Activated naive CD8-positive, alpha-beta T cell treated with anti-CD3 and anti-CD28 coated beads for 36 hours (primary cell): Measurements from ENCODE around the gene SLC2A4RG. TPM values are rescaled to one million over a fixed set of nuclear protein-coding genes. Genes with fewer than 3 reads are reported as not detected.

Source experiments
- DNase-seq: peaks from one replicate; pipeline ENCODE4 v3.0.0; 2021
- H3K27ac Mint-ChIP-seq: one replicate; pipeline ENCODE4 v1.8.0; 2022; ENCODE audit warnings: mild to moderate bottlenecking, moderate library complexity, mixed read lengths
- H3K27me3 Mint-ChIP-seq: one replicate; pipeline ENCODE4 v1.8.0; 2022; ENCODE audit warnings: mild to moderate bottlenecking, mixed read lengths
- H3K36me3 Mint-ChIP-seq: one replicate; pipeline ENCODE4 v1.8.0; 2021; ENCODE audit warnings: mild to moderate bottlenecking, mixed read lengths
- H3K4me1 Mint-ChIP-seq: one replicate; pipeline ENCODE4 v1.8.0; 2021; ENCODE audit warnings: mixed read lengths
- H3K4me3 Mint-ChIP-seq: one replicate; pipeline ENCODE4 v1.8.0; 2022; ENCODE audit warnings: mild to moderate bottlenecking, moderate library complexity, mixed read lengths
- H3K9me3 Mint-ChIP-seq: one replicate; pipeline ENCODE4 v1.8.0; 2022; ENCODE audit warnings: mixed read lengths
- total RNA-seq, 2 experiments: library from RNA; stranded (reverse); gene quantifications; one replicate each; pipeline ENCODE4 v1.2.3, GENCODE V29; 2021

The SLC2A4RG gene
- total RNA-seq, 2 experiments from 2014 or later: 25.7 to 29.3 TPM

DNA sequence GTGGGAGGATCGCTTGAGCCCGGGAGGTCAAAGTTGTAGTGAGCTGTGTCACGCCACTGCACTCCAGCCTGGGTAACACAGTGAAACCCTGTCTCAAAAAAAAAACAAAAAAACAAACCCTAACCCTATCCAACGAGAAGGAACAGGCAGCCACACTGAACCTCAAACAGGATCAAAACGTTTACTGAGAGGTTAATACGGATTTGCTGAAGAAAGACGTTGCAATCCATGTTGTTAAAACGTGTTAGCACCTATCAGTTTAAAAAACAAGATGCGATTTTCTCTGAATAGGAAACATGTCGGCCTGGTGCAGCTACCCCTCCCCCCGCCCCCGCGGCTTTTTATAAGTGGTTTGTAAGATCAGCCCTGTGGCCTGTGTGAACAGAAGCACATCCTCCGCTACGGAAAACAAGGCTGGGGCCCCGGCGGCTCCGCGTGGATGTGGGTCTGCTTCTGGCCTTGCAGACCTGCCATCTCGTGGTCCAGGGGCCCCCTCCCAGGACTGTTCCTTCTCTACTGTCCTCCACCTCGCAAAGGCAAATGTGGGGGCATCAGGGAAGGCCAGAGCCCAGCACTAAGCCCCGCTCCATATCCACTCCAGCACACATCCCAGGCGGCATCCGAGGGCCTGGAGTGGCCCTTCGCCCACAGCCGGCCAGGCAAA, 11.4 kb downstream of the SLC2A4RG start:
- Mint-ChIP-seq H3K4me1 (peaks cover 14% of the 10 kb centered on the region), H3K4me3 (peak overlapping the region; percentile 56), H3K9me3 (no peaks in the 10 kb centered on the region), H3K27ac (peak overlapping the region; percentile 84), H3K36me3 (no peaks in the 10 kb centered on the region), H3K27me3 (no peaks in the 10 kb centered on the region)
- peak; percentile 56 for DNase-seq

GRCh38 chr20:63751471-63752271, 12.1 kb downstream of the SLC2A4RG start:
- Mint-ChIP-seq H3K27me3 (no peaks in the 10 kb centered on the region), H3K36me3 (no peaks in the 10 kb centered on the region), H3K9me3 (no peaks in the 10 kb centered on the region), H3K27ac (peak overlapping the region; percentile 84), H3K4me3 (peak overlapping the region; percentile 56), H3K4me1 (peaks cover 17% of the 10 kb centered on the region)
- no peak for DNase-seq

- Mint-ChIP-seq H3K27ac (no peak overlapping the region), H3K9me3 (no peaks in the 10 kb centered on the region)
Measured at GRCh38 chr20:63752411-63753101, 13.0 kb downstream of the SLC2A4RG start.

DNA sequence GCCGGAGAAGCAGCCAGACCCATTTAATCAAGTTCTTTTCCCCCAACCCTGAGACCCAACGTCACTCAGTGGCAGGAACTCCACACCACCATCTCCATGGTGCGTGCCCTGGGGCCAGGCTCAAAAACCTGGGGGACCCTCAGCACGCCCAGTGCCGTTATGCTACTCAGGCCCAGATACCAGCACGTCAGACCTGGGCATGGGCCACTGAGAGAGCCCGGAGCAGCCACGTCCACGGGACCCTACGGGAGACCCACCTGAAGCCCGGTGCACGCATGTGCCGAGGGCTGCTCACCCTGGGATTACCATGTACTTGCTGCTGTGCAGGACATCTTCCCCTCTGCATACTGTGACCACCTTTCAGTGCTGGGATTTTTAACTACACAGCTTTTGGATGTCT, 13.8 kb downstream of the SLC2A4RG start:
- Mint-ChIP-seq H3K27me3 (no peaks in the 10 kb centered on the region), H3K27ac (no peak overlapping the region)

More at GRCh38 chr20:63752411-63753101, 13.0 kb downstream of the SLC2A4RG start:
- H3K4me1 Mint-ChIP-seq: peaks cover 19% of the 10 kb centered on the region
- no peak overlapping the region for H3K4me3 Mint-ChIP-seq
- no peaks in the 10 kb centered on the region for H3K27me3 Mint-ChIP-seq
- H3K36me3 Mint-ChIP-seq: no peaks in the 10 kb centered on the region
- DNase-seq: no peak

DNA sequence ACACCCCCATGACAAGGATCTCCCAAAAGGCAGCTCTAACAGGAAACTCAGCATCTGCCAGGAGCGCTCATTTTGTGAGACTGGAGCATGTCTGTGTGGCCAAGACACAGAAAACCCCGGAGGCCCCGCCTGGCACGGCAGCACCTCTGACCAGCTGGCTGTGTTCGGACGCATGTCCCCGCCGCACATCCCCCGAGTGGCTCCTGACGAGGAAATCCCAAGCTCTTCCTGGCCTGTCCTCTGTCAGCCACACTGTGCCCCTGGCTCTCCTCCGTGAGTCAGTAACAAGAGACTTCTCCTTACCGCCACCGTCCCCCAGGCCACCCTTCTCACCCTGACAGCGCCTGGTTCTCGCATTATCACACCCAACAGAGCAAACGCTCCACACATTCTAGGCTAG, 14.4 kb downstream of the SLC2A4RG start:
- no peaks in the 10 kb centered on the region for H3K36me3 Mint-ChIP-seq
- no peak overlapping the region for H3K4me3 Mint-ChIP-seq
- H3K27me3 Mint-ChIP-seq: no peaks in the 10 kb centered on the region
- H3K4me1 Mint-ChIP-seq: peaks cover 17% of the 10 kb centered on the region
- no peak overlapping the region for H3K27ac Mint-ChIP-seq
- H3K9me3 Mint-ChIP-seq: no peaks in the 10 kb centered on the region
- DNase-seq: no peak

More for the DNA sequence above, 13.8 kb downstream of the SLC2A4RG start:
- Mint-ChIP-seq H3K9me3 (no peaks in the 10 kb centered on the region), H3K36me3 (no peaks in the 10 kb centered on the region), H3K4me3 (no peak overlapping the region), H3K4me1 (peaks cover 19% of the 10 kb centered on the region)
- no peak for DNase-seq

- Mint-ChIP-seq H3K27ac (no peak overlapping the region), H3K36me3 (no peaks in the 10 kb centered on the region), H3K9me3 (no peaks in the 10 kb centered on the region), H3K27me3 (no peaks in the 10 kb centered on the region), H3K4me1 (peaks cover 9% of the 10 kb centered on the region), H3K4me3 (no peak overlapping the region)
- no peak for DNase-seq
Measured at GRCh38 chr20:63755933-63756647, 16.5 kb downstream of the SLC2A4RG start.

DNA sequence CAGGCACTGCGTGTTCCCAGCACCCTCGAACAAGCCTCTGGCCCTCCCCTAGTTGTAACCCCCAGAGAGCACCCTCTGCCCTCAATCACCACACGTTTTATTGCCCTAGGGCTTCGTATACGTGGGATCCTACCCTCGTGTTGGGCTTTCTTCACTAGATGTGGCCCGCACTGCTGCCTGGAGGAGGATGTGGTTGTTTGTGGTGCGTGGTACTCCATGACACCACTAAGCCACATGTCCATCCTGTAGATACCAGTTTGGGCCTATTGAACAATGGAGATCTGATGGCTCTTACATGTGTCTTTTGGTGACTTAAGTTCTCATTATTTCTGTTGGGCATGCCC, 17.0 kb downstream of the SLC2A4RG start:
- H3K4me1 Mint-ChIP-seq: peaks cover 5% of the 10 kb centered on the region
- H3K27me3 Mint-ChIP-seq: no peaks in the 10 kb centered on the region
- H3K36me3 Mint-ChIP-seq: no peaks in the 10 kb centered on the region
- H3K4me3 Mint-ChIP-seq: no peak overlapping the region
- no peaks in the 10 kb centered on the region for H3K9me3 Mint-ChIP-seq
- no peak for DNase-seq
- no peak overlapping the region for H3K27ac Mint-ChIP-seq

GRCh38 chr20:63758152-63758551, 18.6 kb downstream of the SLC2A4RG start:
- H3K27me3 Mint-ChIP-seq: no peaks in the 10 kb centered on the region
- peaks cover 5% of the 10 kb centered on the region for H3K4me1 Mint-ChIP-seq
- no peaks in the 10 kb centered on the region for H3K9me3 Mint-ChIP-seq
- no peaks in the 10 kb centered on the region for H3K36me3 Mint-ChIP-seq
- no peak overlapping the region for H3K4me3 Mint-ChIP-seq
- no peak for DNase-seq
- H3K27ac Mint-ChIP-seq: no peak overlapping the region

- H3K4me1 Mint-ChIP-seq: peaks cover 5% of the 10 kb centered on the region
- no peak overlapping the region for H3K4me3 Mint-ChIP-seq
- no peak for DNase-seq
- H3K36me3 Mint-ChIP-seq: no peaks in the 10 kb centered on the region
- H3K27me3 Mint-ChIP-seq: no peaks in the 10 kb centered on the region
- no peaks in the 10 kb centered on the region for H3K9me3 Mint-ChIP-seq
- no peak overlapping the region for H3K27ac Mint-ChIP-seq
Measured at GRCh38 chr20:63759377-63759901, 19.9 kb downstream of the SLC2A4RG start.

- Mint-ChIP-seq H3K27me3 (no peaks in the 10 kb centered on the region), H3K36me3 (no peaks in the 10 kb centered on the region), H3K4me1 (no peaks in the 10 kb centered on the region), H3K27ac (no peak overlapping the region), H3K9me3 (no peaks in the 10 kb centered on the region), H3K4me3 (no peak overlapping the region)
- no peak for DNase-seq
Measured at GRCh38 chr20:63765082-63765873, 25.7 kb downstream of the SLC2A4RG start.

- H3K36me3 Mint-ChIP-seq: no peaks in the 10 kb centered on the region
- no peak overlapping the region for H3K4me3 Mint-ChIP-seq
- no peaks in the 10 kb centered on the region for H3K4me1 Mint-ChIP-seq
- DNase-seq: no peak
- H3K27me3 Mint-ChIP-seq: no peaks in the 10 kb centered on the region
- no peaks in the 10 kb centered on the region for H3K9me3 Mint-ChIP-seq
- no peak overlapping the region for H3K27ac Mint-ChIP-seq
Measured at GRCh38 chr20:63765902-63766301, 26.3 kb downstream of the SLC2A4RG start.

DNA sequence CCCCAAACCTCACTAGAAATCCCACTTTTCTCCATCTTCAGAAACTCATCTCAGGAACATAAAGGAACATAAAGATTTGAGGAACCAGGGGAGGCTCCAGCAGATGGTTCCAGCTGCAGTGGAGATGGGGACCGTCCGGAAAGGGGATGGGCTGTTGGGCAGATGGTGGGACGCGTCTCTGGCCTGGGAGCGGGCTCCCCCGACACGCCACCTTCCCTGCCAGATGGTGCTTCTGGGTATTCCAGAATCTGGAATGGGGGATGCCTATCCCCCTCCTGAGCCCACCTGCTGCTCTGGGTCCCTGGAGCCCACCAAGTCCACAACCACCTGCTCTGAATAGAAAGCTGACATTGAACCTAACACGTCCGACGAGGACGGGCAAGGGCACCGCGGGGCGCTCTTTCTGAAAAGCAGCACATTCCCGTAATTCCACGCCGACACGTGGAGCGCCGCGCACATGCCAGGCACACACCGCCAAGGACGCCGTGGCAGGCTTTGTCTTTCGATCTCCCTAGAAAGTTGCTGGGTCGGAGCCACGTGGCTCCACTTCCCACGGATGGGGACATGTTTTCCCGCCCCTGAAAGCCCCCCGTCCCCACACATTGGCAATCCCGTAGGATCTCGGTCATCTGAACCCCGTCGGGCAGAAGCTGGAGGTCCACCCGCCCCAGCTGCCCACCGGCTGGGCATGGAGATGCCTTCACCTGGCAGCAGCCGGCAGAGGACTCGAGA, 27.3 kb downstream of the SLC2A4RG start:
- no peaks in the 10 kb centered on the region for H3K9me3 Mint-ChIP-seq
- no peaks in the 10 kb centered on the region for H3K36me3 Mint-ChIP-seq
- H3K27me3 Mint-ChIP-seq: no peaks in the 10 kb centered on the region
- H3K27ac Mint-ChIP-seq: no peak overlapping the region
- no peak overlapping the region for H3K4me3 Mint-ChIP-seq
- DNase-seq: no peak
- H3K4me1 Mint-ChIP-seq: no peaks in the 10 kb centered on the region

DNA sequence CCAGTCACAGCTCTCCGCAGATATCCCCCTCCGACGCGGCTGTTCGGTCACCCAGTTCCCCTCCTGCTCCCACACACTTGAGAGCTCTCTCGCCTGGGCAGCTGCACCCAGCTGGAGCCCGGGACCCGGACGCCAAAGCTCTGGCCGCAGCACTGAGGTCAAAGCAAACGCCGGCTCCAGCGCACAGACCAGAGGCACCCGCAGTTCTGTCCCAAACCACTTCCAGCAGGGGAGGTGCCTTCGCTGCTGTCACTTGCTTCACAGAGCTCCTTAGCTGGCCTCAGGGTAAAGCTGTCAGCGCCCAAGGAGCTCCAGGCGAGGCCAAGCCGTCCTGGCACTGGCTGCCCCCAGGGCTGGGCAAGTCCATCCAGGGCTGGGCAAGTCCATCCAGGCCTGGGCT, 27.9 kb downstream of the SLC2A4RG start:
- Mint-ChIP-seq H3K27me3 (no peaks in the 10 kb centered on the region), H3K4me1 (no peaks in the 10 kb centered on the region), H3K9me3 (no peaks in the 10 kb centered on the region), H3K4me3 (no peak overlapping the region), H3K36me3 (no peaks in the 10 kb centered on the region), H3K27ac (no peak overlapping the region)
- no peak for DNase-seq

- no peak overlapping the region for H3K27ac Mint-ChIP-seq
- DNase-seq: no peak
- no peaks in the 10 kb centered on the region for H3K4me1 Mint-ChIP-seq
- no peaks in the 10 kb centered on the region for H3K27me3 Mint-ChIP-seq
- no peaks in the 10 kb centered on the region for H3K36me3 Mint-ChIP-seq
- H3K9me3 Mint-ChIP-seq: no peaks in the 10 kb centered on the region
- no peak overlapping the region for H3K4me3 Mint-ChIP-seq
Measured at GRCh38 chr20:63767886-63768285, 28.3 kb downstream of the SLC2A4RG start.
